Mesothelial cell of epicardium (in vitro differentiated cells): ENCODE data around the gene VBP1. TPM values are rescaled to one million over a fixed set of nuclear protein-coding genes. Genes with fewer than 3 reads are reported as not detected.
A peak's percentile ranks its signal among the peaks of the same experiment; 100 is the strongest.
"Not testable (repeated sequence)": the region's sequence is repeated elsewhere in the genome, so short reads cannot be mapped to it uniquely, and the experiment has no call there.

ENCODE experiments used
- DNase-seq, 2 experiments: peaks; one replicate each; pipeline ENCODE4 v3.0.0; 2021; ENCODE audit warnings: low spot score in 2 of 2; ENCODE audit not compliant: unreplicated experiment in 2 of 2
- H3K27ac Mint-ChIP-seq: 2 replicates; pipeline ENCODE4 v1.8.0; 2021; ENCODE audit warnings: mixed read lengths
- H3K27me3 Mint-ChIP-seq: 2 replicates; pipeline ENCODE4 v1.8.0; 2021; ENCODE audit warnings: low read depth, mixed read lengths
- H3K36me3 Mint-ChIP-seq: 2 replicates; pipeline ENCODE4 v1.8.0; 2021; ENCODE audit warnings: mixed read lengths
- H3K4me1 Mint-ChIP-seq: 2 replicates; pipeline ENCODE4 v1.8.0; 2021; ENCODE audit warnings: mixed read lengths
- H3K4me3 Mint-ChIP-seq: 2 replicates; pipeline ENCODE4 v1.8.0; 2021; ENCODE audit warnings: mild to moderate bottlenecking, moderate library complexity, mixed read lengths
- H3K9me3 Mint-ChIP-seq: 2 replicates; pipeline ENCODE4 v1.8.0; 2021; ENCODE audit warnings: mixed read lengths
- CTCF ChIP-seq: fragments of 200-600 bp; sonication (generic); IDR thresholded peaks from one replicate; pipeline ENCODE4 v1.5.0; 2021; ENCODE audit warnings: antibody characterized with exemption; ENCODE audit not compliant: unreplicated experiment
- total RNA-seq: library from RNA; stranded (reverse); gene quantifications from 3 replicates; pipeline ENCODE4 v1.2.1, GENCODE V29; 2021

The VBP1 gene
- total RNA-seq, 1 donor from 2014 or later, result 32.2 TPM

DNA sequence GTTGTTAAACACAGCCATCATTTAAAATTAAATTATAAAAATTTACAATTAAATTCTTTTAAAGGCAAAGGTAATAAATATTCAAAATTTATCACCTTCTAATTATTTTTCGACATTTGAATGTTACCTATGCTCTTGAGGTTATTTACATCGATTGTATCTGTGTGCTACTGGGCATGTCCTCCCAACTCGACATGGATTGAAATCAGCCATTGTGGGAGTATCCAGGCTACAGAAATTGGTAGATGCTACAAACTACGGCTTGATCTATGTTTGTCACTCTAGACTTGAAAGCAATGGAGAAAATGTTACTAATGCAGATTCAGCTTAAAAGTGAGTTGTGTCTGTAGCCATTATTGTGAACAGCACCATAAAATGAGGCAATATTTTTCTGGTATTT, 2.5 kb upstream of the VBP1 start:
- Mint-ChIP-seq H3K27me3 (peaks cover 2% of the 10 kb centered on the region), H3K4me3 (no peak overlapping the region), H3K27ac (no peak overlapping the region), H3K36me3 (no peaks in the 10 kb centered on the region), H3K4me1 (peaks cover 18% of the 10 kb centered on the region), H3K9me3 (peaks cover 16% of the 10 kb centered on the region)
- no peak for TF ChIP-seq CTCF
- DNase-seq, result no peak

DNA sequence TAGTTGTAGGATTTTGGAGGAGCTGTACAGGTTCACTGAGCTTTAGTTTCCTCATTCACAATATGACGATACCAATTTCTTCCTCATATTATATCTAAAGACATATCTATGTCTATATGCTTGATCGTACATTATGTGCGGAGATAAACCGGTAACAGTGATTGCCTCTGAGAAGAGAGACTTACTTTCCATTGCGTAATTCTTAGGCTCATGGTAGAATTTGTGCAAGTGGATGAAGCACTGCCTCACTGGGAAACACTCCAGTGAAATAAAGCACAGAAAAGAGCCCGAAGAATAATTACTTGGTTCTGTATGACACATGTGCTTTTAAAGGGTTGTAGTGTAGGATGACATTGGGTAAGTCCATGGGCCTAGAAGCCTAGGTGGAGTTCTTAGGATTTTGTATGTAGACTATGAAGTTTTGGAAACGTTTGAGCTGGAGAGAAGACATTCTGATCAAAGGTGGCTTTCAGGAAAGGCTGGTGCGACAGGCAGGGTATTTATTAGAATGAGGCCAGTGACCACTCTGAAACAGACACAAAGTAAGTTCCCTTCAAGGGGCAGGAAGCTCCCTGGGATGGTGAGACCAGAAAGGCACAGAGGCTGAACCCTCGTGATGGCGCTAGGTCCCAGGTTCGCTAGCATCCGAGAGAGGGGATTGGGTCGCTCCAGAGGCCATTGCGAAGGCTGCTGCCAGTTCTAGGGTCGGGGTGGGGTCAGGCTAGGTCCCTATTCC, 649 bp upstream of the VBP1 start:
- no peak for TF ChIP-seq CTCF
- Mint-ChIP-seq H3K4me1 (peaks cover 21% of the 10 kb centered on the region), H3K4me3 (peak overlapping the region; percentile 86), H3K9me3 (peaks cover 19% of the 10 kb centered on the region), H3K36me3 (peaks cover 2% of the 10 kb centered on the region), H3K27ac (peak overlapping the region; percentile 75), H3K27me3 (peaks cover 1% of the 10 kb centered on the region)
- DNase-seq, result no peak

DNA sequence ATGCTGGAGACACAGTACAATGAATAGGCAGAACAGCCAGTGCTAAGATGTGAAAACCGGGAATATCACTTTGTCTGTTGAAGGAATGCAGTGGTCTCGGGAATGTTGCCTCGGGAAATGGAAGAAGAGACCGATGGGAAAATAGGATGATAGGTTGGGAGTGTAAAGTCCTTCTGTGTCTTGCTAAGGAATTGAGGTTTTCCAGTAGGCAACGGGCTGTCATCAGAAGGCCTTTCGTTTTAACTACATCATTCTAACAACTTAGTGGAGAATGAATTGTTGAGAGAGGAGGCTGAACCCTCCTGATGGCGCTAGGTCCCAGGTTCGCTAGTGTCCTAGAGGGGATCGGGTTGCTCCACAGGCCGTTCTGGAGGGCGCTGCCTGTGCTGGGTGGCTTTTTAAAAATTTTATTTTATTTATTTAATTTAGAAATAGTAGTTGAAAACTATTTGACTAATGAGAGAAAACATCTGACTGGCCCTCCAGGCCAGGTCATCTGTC, 730 bp downstream of the VBP1 start:
- H3K36me3 Mint-ChIP-seq, result peaks cover 8% of the 10 kb centered on the region
- H3K9me3 Mint-ChIP-seq, result peaks cover 24% of the 10 kb centered on the region
- no peak for DNase-seq
- no peaks in the 10 kb centered on the region for H3K27me3 Mint-ChIP-seq
- no peak for TF ChIP-seq CTCF
- H3K4me3 Mint-ChIP-seq, result peak overlapping the region; percentile 86
- H3K4me1 Mint-ChIP-seq, result peaks cover 21% of the 10 kb centered on the region
- peak overlapping the region; percentile 75 for H3K27ac Mint-ChIP-seq

DNA sequence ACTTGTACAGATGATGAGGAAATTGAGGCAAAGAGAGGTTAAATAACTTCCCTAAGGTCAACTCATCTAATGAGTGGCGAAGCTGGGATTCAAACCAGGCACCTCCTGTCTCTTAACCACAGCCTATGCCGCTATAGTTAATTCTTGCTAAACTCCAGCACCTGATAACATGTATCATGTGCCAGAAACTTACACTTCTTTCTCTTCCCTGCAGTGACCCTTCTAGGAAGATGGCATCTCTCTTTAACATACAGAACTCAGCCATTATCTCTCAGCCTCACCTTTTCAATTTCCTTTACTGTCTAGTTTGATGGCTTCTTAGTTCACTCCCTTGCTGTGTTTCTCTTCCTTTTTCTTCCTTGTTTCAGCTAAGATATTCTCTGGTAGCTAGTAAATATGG, 2.5 kb downstream of the VBP1 start:
- peaks cover 17% of the 10 kb centered on the region for H3K36me3 Mint-ChIP-seq
- H3K27me3 Mint-ChIP-seq, result no peaks in the 10 kb centered on the region
- no peak overlapping the region for H3K4me3 Mint-ChIP-seq
- peaks cover 32% of the 10 kb centered on the region for H3K9me3 Mint-ChIP-seq
- no peak for TF ChIP-seq CTCF
- no peak for DNase-seq
- no peak overlapping the region for H3K27ac Mint-ChIP-seq
- H3K4me1 Mint-ChIP-seq, result peaks cover 21% of the 10 kb centered on the region

DNA sequence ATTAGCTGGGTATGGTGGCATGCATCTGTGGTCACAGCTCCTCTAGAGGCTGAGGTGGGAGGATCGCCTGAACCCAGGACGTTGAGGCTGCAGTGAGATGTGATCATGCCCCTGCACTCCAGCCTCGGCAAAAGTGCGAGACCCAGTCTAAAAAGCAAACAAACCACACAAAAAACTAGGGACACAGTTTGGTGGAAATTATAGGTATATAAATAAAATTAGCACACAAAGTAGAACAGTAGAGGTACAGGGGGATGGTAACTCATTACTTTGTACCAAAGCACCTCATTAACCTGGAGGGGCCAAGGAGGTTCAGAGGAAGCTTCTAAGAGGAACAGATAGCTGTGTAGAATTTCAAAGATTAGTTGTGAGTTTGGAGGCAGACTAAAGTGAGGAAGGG, 5.1 kb downstream of the VBP1 start:
- no peak for TF ChIP-seq CTCF
- H3K36me3 Mint-ChIP-seq, result peaks cover 28% of the 10 kb centered on the region

GRCh38 chrX:155223746-155224145, 7.5 kb downstream of the VBP1 start:
- DNase-seq, H3K27me3 Mint-ChIP-seq, H3K27ac Mint-ChIP-seq, H3K4me3 Mint-ChIP-seq, H3K4me1 Mint-ChIP-seq: not testable (repeated sequence)
- H3K9me3 Mint-ChIP-seq, result peaks cover 24% of the 10 kb centered on the region
- H3K36me3 Mint-ChIP-seq, result peaks cover 35% of the 10 kb centered on the region

More for the DNA sequence above, 5.1 kb downstream of the VBP1 start:
- no peak for DNase-seq
- Mint-ChIP-seq H3K27me3 (no peaks in the 10 kb centered on the region), H3K4me3 (no peak overlapping the region), H3K27ac (no peak overlapping the region), H3K9me3 (peaks cover 30% of the 10 kb centered on the region), H3K4me1 (peaks cover 18% of the 10 kb centered on the region)
